Measurements from ENCODE around the gene CKS1B.
A peak's percentile ranks its signal among the peaks of the same experiment; 100 is the strongest.

The CKS1B gene

GRCh38 chr1:154956544-154956941, 17.9 kb upstream of the CKS1B start:
- TF ChIP-seq CTCF (IDR thresholded peaks at IDR 0.05; ENCODE audit: borderline replicate concordance, insufficient read depth, low read depth, low read length) = no peak
- H3K4me3 ChIP-seq (ENCODE audit: low read depth, low read length) = peak overlapping the region; percentile 67

GRCh38 chr1:154957091-154957657, 17.3 kb upstream of the CKS1B start:
- no peak overlapping the region for H3K4me3 ChIP-seq (ENCODE audit: low read depth, low read length)
- TF ChIP-seq CTCF (IDR thresholded peaks at IDR 0.05; ENCODE audit: borderline replicate concordance, insufficient read depth, low read depth, low read length) = no peak

- TF ChIP-seq CTCF (IDR thresholded peaks at IDR 0.05; ENCODE audit: borderline replicate concordance, insufficient read depth, low read depth, low read length) = no peak
- no peak overlapping the region for H3K4me3 ChIP-seq (ENCODE audit: low read depth, low read length)
Measured at GRCh38 chr1:154958036-154958435, 16.4 kb upstream of the CKS1B start.

- no peak for TF ChIP-seq CTCF (IDR thresholded peaks at IDR 0.05; ENCODE audit: borderline replicate concordance, insufficient read depth, low read depth, low read length)
- no peak overlapping the region for H3K4me3 ChIP-seq (ENCODE audit: low read depth, low read length)
Measured at GRCh38 chr1:154958681-154959425, 15.6 kb upstream of the CKS1B start.

- no peak for TF ChIP-seq CTCF (IDR thresholded peaks at IDR 0.05; ENCODE audit: borderline replicate concordance, insufficient read depth, low read depth, low read length)
- no peak overlapping the region for H3K4me3 ChIP-seq (ENCODE audit: low read depth, low read length)
Measured at GRCh38 chr1:154959426-154959780, 15.1 kb upstream of the CKS1B start.

GRCh38 chr1:154960446-154961136, 13.9 kb upstream of the CKS1B start:
- peak overlapping the region; percentile 99 for H3K4me3 ChIP-seq (ENCODE audit: low read depth, low read length)

More at GRCh38 chr1:154960446-154961136, 13.9 kb upstream of the CKS1B start:
- TF ChIP-seq CTCF (IDR thresholded peaks at IDR 0.05; ENCODE audit: borderline replicate concordance, insufficient read depth, low read depth, low read length) = no peak
